K562 (cell line): ENCODE measurements around the gene SYNJ2. TPM values are rescaled to one million over a fixed set of nuclear protein-coding genes. Genes with fewer than 3 reads are reported as not detected.
A peak's percentile ranks its signal among the peaks of the same experiment; 100 is the strongest.

Source experiments
- BACH1 ChIP-seq: fragments of 200-800 bp; sonication (Bioruptor generic); IDR thresholded peaks from 2 replicates; pipeline ENCODE4 v1.6.1; 2016; ENCODE audit warnings: missing genetic modification characterization, missing compliant biosample characterization
- BCOR ChIP-seq: fragments of 450-650 bp; IDR thresholded peaks from 2 replicates; pipeline ENCODE4 v1.6.1; 2016
- E2F5 ChIP-seq: sonication (generic); formaldehyde crosslinking; IDR thresholded peaks from 2 replicates; pipeline ENCODE4 v1.8.0; 2022; ENCODE audit warnings: mild to moderate bottlenecking, missing genetic modification reagents
- EWSR1 ChIP-seq: fragments of 450-650 bp; IDR thresholded peaks from 2 replicates; pipeline ENCODE4 v1.6.1; 2018; ENCODE audit warnings: borderline replicate concordance, mild to moderate bottlenecking, low read depth, moderate library complexity; ENCODE audit not compliant: partially characterized antibody
- FOSL1 ChIP-seq: fragments of 200-800 bp; sonication (Bioruptor generic); conservative IDR thresholded peaks from 2 replicates; pipeline ENCODE4 v1.6.1; 2016; ENCODE audit warnings: missing genetic modification characterization, missing compliant biosample characterization
- FOXP4 ChIP-seq: sonication (generic); formaldehyde crosslinking; IDR thresholded peaks from 2 replicates; pipeline ENCODE4 v1.8.0; 2022; ENCODE audit warnings: mild to moderate bottlenecking, missing genetic modification reagents, borderline replicate concordance
- ILF3 ChIP-seq: fragments of 450-650 bp; IDR thresholded peaks from 2 replicates; pipeline ENCODE4 v1.6.1; 2018; ENCODE audit warnings: antibody characterized with exemption, mild to moderate bottlenecking, moderate library complexity, borderline replicate concordance
- KDM1A ChIP-seq, 2 experiments: fragments of 450-650 bp; IDR thresholded peaks; 2 replicates each; pipeline ENCODE4 v1.6.1; 2016; ENCODE audit warnings: mild to moderate bottlenecking in 2 of 2
- L3MBTL2 ChIP-seq: fragments of 450-650 bp; IDR thresholded peaks from 2 replicates; pipeline ENCODE4 v1.6.1; 2016; ENCODE audit warnings: mild to moderate bottlenecking, moderate library complexity
- MECOM ChIP-seq: fragments of 250-450 bp; sonication (Bioruptor Pico); IDR thresholded peaks from 2 replicates; pipeline ENCODE4 v1.8.0; 2022; ENCODE audit warnings: inconsistent platforms
- PTTG1 ChIP-seq: fragments of 450-650 bp; IDR thresholded peaks from 2 replicates; pipeline ENCODE4 v1.6.1; 2016; ENCODE audit warnings: low read depth, mild to moderate bottlenecking, missing genetic modification characterization, missing compliant biosample characterization
- RBBP5 ChIP-seq: fragments of 200-600 bp; sonication (generic); IDR thresholded peaks from 2 replicates; pipeline ENCODE4 v1.6.1; 2012; ENCODE audit warnings: borderline replicate concordance, mild to moderate bottlenecking, low read length, control low read depth, inconsistent platforms; ENCODE audit not compliant: insufficient read depth, poor library complexity, severe bottlenecking
- RFX5 ChIP-seq: IDR thresholded peaks from 2 replicates; pipeline ENCODE4 v1.6.1; 2011; ENCODE audit warnings: low read depth, mild to moderate bottlenecking, improper control_type of control experiment, low read length
- SFPQ ChIP-seq: fragments of 200-400 bp; formaldehyde crosslinking; IDR thresholded peaks from 2 replicates; pipeline ENCODE4 v1.6.1; 2017; ENCODE audit warnings: mild to moderate bottlenecking, low read depth, low read length, moderate library complexity
- SMAD2 ChIP-seq: fragments of 150-350 bp; IDR thresholded peaks from 2 replicates; pipeline ENCODE4 v1.6.1; 2014; ENCODE audit warnings: low read depth, mild to moderate bottlenecking, low read length
- SREBF2 ChIP-seq: sonication (generic); formaldehyde crosslinking; IDR thresholded peaks from 2 replicates; pipeline ENCODE4 v1.4.0; 2020; ENCODE audit warnings: mild to moderate bottlenecking, missing genetic modification reagents
- SRSF1 ChIP-seq: fragments of 200-400 bp; formaldehyde crosslinking; IDR thresholded peaks from 2 replicates; pipeline ENCODE4 v1.6.1; 2017; ENCODE audit warnings: mild to moderate bottlenecking, low read depth, low read length, moderate library complexity
- THRAP3 ChIP-seq: fragments of 450-650 bp; IDR thresholded peaks from 2 replicates; pipeline ENCODE4 v1.6.1; 2016; ENCODE audit warnings: mild to moderate bottlenecking, inconsistent platforms, borderline replicate concordance
- ZBTB7A ChIP-seq: IDR thresholded peaks from 2 replicates; pipeline ENCODE4 v1.6.1; 2011; ENCODE audit warnings: low read depth, mild to moderate bottlenecking, low read length, moderate library complexity, borderline replicate concordance; ENCODE audit not compliant: control insufficient read depth
- ZNF12 ChIP-seq: sonication (generic); formaldehyde crosslinking; IDR thresholded peaks from 2 replicates; pipeline ENCODE4 v1.4.0; 2020; ENCODE audit warnings: mild to moderate bottlenecking, missing genetic modification reagents
- polyA plus RNA-seq, 8 experiments: library from polyadenylated mRNA; depleted of rRNA in 4 of 8; stranded (reverse) in 5 of 8; unstranded in 3 of 8; fragments of >200 nt; fragmentation: Nextera tagmentation in 2 of 8; fragmentation: Illumina TruSeq in 1 of 8; extraction: Ambion mirVana in 2 of 8; extraction: Trizol in 1 of 8; gene quantifications; 2 replicates each; pipeline versions ENCODE4 v1.2.1 to v1.2.3, GENCODE V29; 2011 to 2014; ENCODE audit warnings: inconsistent platforms in 1 of 8, missing spikeins in 1 of 8
- total RNA-seq, 7 experiments: library from RNA; depleted of rRNA in 6 of 7; stranded (reverse); fragments of >200 nt in 6 of 7; fragmentation: Illumina TruSeq in 2 of 7; extraction: Trizol in 2 of 7; gene quantifications; 2 replicates each; pipeline versions ENCODE4 v1.2.1 to v1.2.3, GENCODE V29; 2011 to 2021; ENCODE audit warnings: low replicate concordance in 1 of 7

SYNJ2 gene
- total and polyA plus RNA-seq, 9 of the 15 experiments (the other 6 are each of a cell fraction or from before 2014, with no cell fraction given): 3.0 to 27.7 (median 17.8) TPM

GRCh38 chr6:157980288-157981131 is 1.2 kb upstream of the SYNJ2 start (continued):
- no peak for TF ChIP-seq SFPQ
- TF ChIP-seq KDM1A (IDR thresholded peaks at IDR 0.05): peak in 1 of 2 experiments; percentile 36; a peak in 1 of 4 replicates
- no peak for TF ChIP-seq RBBP5
- TF ChIP-seq SRSF1: 0 out of 2 replicates have a peak, but pooled peaks have one; percentile 16
- TF ChIP-seq SMAD2: no peak
- TF ChIP-seq L3MBTL2: peak; percentile 91
- TF ChIP-seq BACH1: no peak
- TF ChIP-seq THRAP3: no peak
- no peak for TF ChIP-seq EWSR1
- TF ChIP-seq ZNF12 (CRISPR knock-in tag): no peak
- TF ChIP-seq FOXP4 (CRISPR knock-in tag): peak; percentile 27; the same call in 1 of the 2 replicates
- no peak for TF ChIP-seq ZBTB7A
- no peak for TF ChIP-seq MECOM (CRISPR knock-in tag)
- no peak for TF ChIP-seq E2F5 (CRISPR knock-in tag)
- TF ChIP-seq BCOR: no peak
- no peak for TF ChIP-seq FOSL1 (tag)
- no peak for TF ChIP-seq PTTG1
- no peak for TF ChIP-seq SREBF2 (CRISPR knock-in tag)
- TF ChIP-seq RFX5: no peak
- TF ChIP-seq ILF3: no peak
